Gastrocnemius medialis (tissue), 4 donors: ENCODE data around the gene GEMIN7. TPM values are rescaled to one million over a fixed set of nuclear protein-coding genes. Genes with fewer than 3 reads are reported as not detected.

Source experiments
- ATAC-seq, 2 donors: fragments of 150-250 bp; one replicate each; pipeline ENCODE4 v1.9.1; 2016
- DNase-seq, 2 donors: peaks; one replicate each; pipeline ENCODE4 v3.0.0-alpha.2; 2019
- H3K27ac ChIP-seq, 4 donors: fragments of 200-600 bp; sonication (generic); 1 replicate in 1 of 4; 2 replicates in 3 of 4; pipeline ENCODE4 v1.5.1; 2016 to 2018; ENCODE audit warnings: mild to moderate bottlenecking in 2 of 4, moderate library complexity in 1 of 4
- H3K27me3 ChIP-seq, 3 donors: fragments of 200-600 bp; sonication (generic) in 2 of 3; 1 replicate in 1 of 3; 2 replicates in 2 of 3; pipeline versions ENCODE4 v1.5.1 to v1.6.0; 2016 to 2019; ENCODE audit warnings: mild to moderate bottlenecking in 1 of 3, moderate library complexity in 1 of 3
- H3K36me3 ChIP-seq, 2 donors: fragments of 200-600 bp; sonication (generic) in 1 of 2; one replicate each; pipeline ENCODE4 v1.5.1; 2017 to 2018
- H3K4me1 ChIP-seq, 2 donors: fragments of 200-600 bp; sonication (generic) in 1 of 2; one replicate each; pipeline ENCODE4 v1.5.1; 2016 to 2017; ENCODE audit warnings: mild to moderate bottlenecking in 2 of 2
- H3K4me3 ChIP-seq, 4 donors: fragments of 200-600 bp; sonication (generic) in 3 of 4; 1 replicate in 1 of 4; 2 replicates in 3 of 4; pipeline ENCODE4 v1.5.1; 2016 to 2019; ENCODE audit warnings: mild to moderate bottlenecking in 2 of 4
- H3K9me3 ChIP-seq, 3 donors: fragments of 200-600 bp; sonication (generic) in 2 of 3; 1 replicate in 1 of 3; 2 replicates in 2 of 3; pipeline ENCODE4 v1.5.1; 2016 to 2019
- CTCF ChIP-seq, 5 experiments: fragments of 450-650 bp in 3 of 5; fragments of 200-600 bp in 2 of 5; sonication (generic) in 2 of 5; IDR thresholded peaks in 4 of 5; conservative IDR thresholded peaks in 1 of 5; 1 replicate in 4 of 5; 2 replicates in 1 of 5; pipeline ENCODE4 v1.5.1; 2016 to 2019; ENCODE audit warnings: antibody characterized with exemption in 5 of 5, mild to moderate bottlenecking in 3 of 5, moderate library complexity in 3 of 5
- POLR2A ChIP-seq, 2 donors: fragments of 450-650 bp; IDR thresholded peaks; one replicate each; pipeline ENCODE4 v1.6.1; 2017; ENCODE audit warnings: antibody characterized with exemption in 2 of 2, mild to moderate bottlenecking in 2 of 2, moderate library complexity in 2 of 2
- in situ Hi-C, 4 donors: fragments of 200-750 bp; cut with MboI; loops; one replicate each; pipeline versions ENCODE4 v1.15.0 to v1.8.0; 2017; ENCODE audit warnings: low sequenced_read_pairs in 4 of 4
- intact Hi-C: fragments of 100-400 bp; cut with DNase I; formaldehyde crosslinking; loops from one replicate; pipeline ENCODE4 v1.15.1; 2023; ENCODE audit warnings: low total_unique reads
- total RNA-seq, 4 donors: library from RNA; depleted of rRNA; stranded (reverse); fragments of >200 nt; gene quantifications; one replicate each; pipeline versions ENCODE4 v1.1.0 to v1.2.3, GENCODE V29; 2016

The GEMIN7 gene
- total RNA-seq, 4 donors from 2014 or later = 18.6 to 33.4 (median 27.9) TPM

GRCh38 chr19:45122832-45123231 lies 43.8 kb downstream of the GEMIN7 start:
- ATAC-seq = no peak

GRCh38 chr19:45123440-45123850 lies 44.4 kb downstream of the GEMIN7 start:
- H3K9me3 ChIP-seq = no peaks in the 10 kb centered on the region
- peaks cover 12 to 13% of the 10 kb centered on the region in 2 donors for H3K4me1 ChIP-seq
- no peak overlapping the region for H3K4me3 ChIP-seq
- no peaks in the 10 kb centered on the region for H3K36me3 ChIP-seq
- H3K27ac ChIP-seq = no peak overlapping the region
- TF ChIP-seq CTCF (IDR thresholded peaks at IDR 0.05 in 4 of 5, conservative IDR thresholded peaks at IDR 0.05 in 1 of 5) (no peak), POLR2A (IDR thresholded peaks at IDR 0.05) (no peak)
- no peaks in the 10 kb centered on the region for H3K27me3 ChIP-seq
- intact Hi-C loops = no loop called here
- ATAC-seq = no peak
- no peak for DNase-seq
- in situ Hi-C loops = no loop called here

More at GRCh38 chr19:45122832-45123231, 43.8 kb downstream of the GEMIN7 start:
- no peak overlapping the region for H3K27ac ChIP-seq
- H3K4me1 ChIP-seq = peaks cover 17 to 19% of the 10 kb centered on the region in 2 donors
- H3K4me3 ChIP-seq = no peak overlapping the region
- no peaks in the 10 kb centered on the region for H3K9me3 ChIP-seq
- no peak for TF ChIP-seq CTCF (IDR thresholded peaks at IDR 0.05 in 4 of 5, conservative IDR thresholded peaks at IDR 0.05 in 1 of 5)
- no peak for TF ChIP-seq POLR2A (IDR thresholded peaks at IDR 0.05)
- DNase-seq = no peak
- intact Hi-C loops = no loop called here
- H3K27me3 ChIP-seq = no peaks in the 10 kb centered on the region
- in situ Hi-C loops = no loop called here
- H3K36me3 ChIP-seq = no peaks in the 10 kb centered on the region

GRCh38 chr19:45124021-45124420 lies 45.0 kb downstream of the GEMIN7 start:
- H3K36me3 ChIP-seq = no peaks in the 10 kb centered on the region
- in situ Hi-C loops = no loop called here

GRCh38 chr19:45125360-45125759 lies 46.3 kb downstream of the GEMIN7 start:
- Histone ChIP-seq H3K4me3 (no peak overlapping the region), H3K27ac (no peak overlapping the region), H3K27me3 (no peaks in the 10 kb centered on the region), H3K36me3 (no peaks in the 10 kb centered on the region), H3K9me3 (no peaks in the 10 kb centered on the region), H3K4me1 (peaks cover 0 to 4% of the 10 kb centered on the region in 2 donors)
- in situ Hi-C loops (no loop called here), intact Hi-C loops (no loop called here)
- no peak for TF ChIP-seq POLR2A (IDR thresholded peaks at IDR 0.05)
- no peak for TF ChIP-seq CTCF (IDR thresholded peaks at IDR 0.05 in 4 of 5, conservative IDR thresholded peaks at IDR 0.05 in 1 of 5)
- no peak for ATAC-seq
- no peak for DNase-seq

More at GRCh38 chr19:45124021-45124420, 45.0 kb downstream of the GEMIN7 start:
- Histone ChIP-seq H3K9me3 (no peaks in the 10 kb centered on the region), H3K27me3 (no peaks in the 10 kb centered on the region), H3K4me3 (no peak overlapping the region), H3K27ac (no peak overlapping the region), H3K4me1 (peaks cover 6 to 7% of the 10 kb centered on the region in 2 donors)
- DNase-seq = no peak
- TF ChIP-seq CTCF (IDR thresholded peaks at IDR 0.05 in 4 of 5, conservative IDR thresholded peaks at IDR 0.05 in 1 of 5) (no peak), POLR2A (IDR thresholded peaks at IDR 0.05) (no peak)
- intact Hi-C loops = no loop called here
- ATAC-seq = no peak

- TF ChIP-seq CTCF (IDR thresholded peaks at IDR 0.05 in 4 of 5, conservative IDR thresholded peaks at IDR 0.05 in 1 of 5) (peak; percentile 48 to 73 (median 63)), POLR2A (IDR thresholded peaks at IDR 0.05) (no peak)
- no peaks in the 10 kb centered on the region for H3K36me3 ChIP-seq
- intact Hi-C loops (no loop called here), in situ Hi-C loops (no loop called here)
- DNase-seq (peak; percentile 30 to 65), ATAC-seq (peak; percentile 62 to 90)
- peaks cover 0 to 4% of the 10 kb centered on the region in 2 donors for H3K4me1 ChIP-seq
- H3K27ac ChIP-seq = no peak overlapping the region
- H3K27me3 ChIP-seq = no peaks in the 10 kb centered on the region
- H3K4me3 ChIP-seq = no peak overlapping the region
- H3K9me3 ChIP-seq = no peaks in the 10 kb centered on the region
Observed at GRCh38 chr19:45125975-45126493, 47.0 kb downstream of the GEMIN7 start.
